ENCODE results near the gene KRTAP23-1. TPM values are rescaled to one million over a fixed set of nuclear protein-coding genes. Genes with fewer than 3 reads are reported as not detected.

KRTAP23-1 gene
- polyA plus RNA-seq, 1 donor from 2014 or later, result not detected

DNA sequence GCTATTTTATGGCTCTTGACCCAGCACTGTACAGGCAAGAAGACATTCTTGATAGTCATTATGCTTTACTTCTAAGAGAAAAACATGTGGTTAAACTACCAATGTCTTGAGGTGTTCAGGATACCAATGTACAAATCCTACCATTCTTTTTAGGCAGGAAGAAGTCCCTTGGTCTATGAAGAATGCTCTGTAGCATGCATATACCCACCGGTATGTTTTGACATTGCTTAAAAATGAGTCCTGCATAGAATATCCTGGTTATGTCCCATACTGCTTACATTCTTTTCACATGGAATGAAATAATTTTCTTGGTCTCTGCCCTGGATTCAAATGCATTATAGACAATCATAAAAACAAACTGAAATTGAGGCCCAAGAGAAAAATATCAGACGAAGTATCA, 15.7 kb downstream of the KRTAP23-1 start:
- no peaks in the 10 kb centered on the region for H4K20me1 ChIP-seq (ENCODE audit: insufficient read depth)
- H3K27ac ChIP-seq (ENCODE audit: low read length), result no peak overlapping the region
- no peaks in the 10 kb centered on the region for H3K79me2 ChIP-seq (replicated peaks; ENCODE audit: insufficient read depth, low read length)
- no peak overlapping the region for H3K4me3 ChIP-seq (ENCODE audit: low read length)
- H3K9ac ChIP-seq (ENCODE audit: low read length), result no peak overlapping the region
- no peaks in the 10 kb centered on the region for H3K36me3 ChIP-seq (ENCODE audit: insufficient read depth, low read length)
- no peaks in the 10 kb centered on the region for H3K9me2 ChIP-seq (ENCODE audit: insufficient read depth, low read length)
- no peak overlapping the region for H3K4me2 ChIP-seq (ENCODE audit: low read length)
- no peaks in the 10 kb centered on the region for H3K9me3 ChIP-seq (ENCODE audit: low read length)
- H2AFZ ChIP-seq (ENCODE audit: low read depth, low read length), result no peak overlapping the region
- H3F3A ChIP-seq (ENCODE audit: insufficient read depth, low read length, poor library complexity, severe bottlenecking), result no peaks in the 10 kb centered on the region
- TF ChIP-seq RAD21 (conservative IDR thresholded peaks at IDR 0.05) (no peak), EZH2 (IDR thresholded peaks at IDR 0.05; ENCODE audit: borderline replicate concordance, insufficient read depth, low read length, poor library complexity, severe bottlenecking) (no peak), POLR2AphosphoS5 (IDR thresholded peaks at IDR 0.05) (no peak), SMC3 (conservative IDR thresholded peaks at IDR 0.05; ENCODE audit: poor library complexity) (no peak), EP300 (conservative IDR thresholded peaks at IDR 0.05; ENCODE audit: poor library complexity, severe bottlenecking) (no peak), MXI1 (conservative IDR thresholded peaks at IDR 0.05; ENCODE audit: poor library complexity, severe bottlenecking) (no peak), TAF1 (IDR thresholded peaks at IDR 0.05; ENCODE audit: low read depth) (no peak)
- TF ChIP-seq, protein P1, sequence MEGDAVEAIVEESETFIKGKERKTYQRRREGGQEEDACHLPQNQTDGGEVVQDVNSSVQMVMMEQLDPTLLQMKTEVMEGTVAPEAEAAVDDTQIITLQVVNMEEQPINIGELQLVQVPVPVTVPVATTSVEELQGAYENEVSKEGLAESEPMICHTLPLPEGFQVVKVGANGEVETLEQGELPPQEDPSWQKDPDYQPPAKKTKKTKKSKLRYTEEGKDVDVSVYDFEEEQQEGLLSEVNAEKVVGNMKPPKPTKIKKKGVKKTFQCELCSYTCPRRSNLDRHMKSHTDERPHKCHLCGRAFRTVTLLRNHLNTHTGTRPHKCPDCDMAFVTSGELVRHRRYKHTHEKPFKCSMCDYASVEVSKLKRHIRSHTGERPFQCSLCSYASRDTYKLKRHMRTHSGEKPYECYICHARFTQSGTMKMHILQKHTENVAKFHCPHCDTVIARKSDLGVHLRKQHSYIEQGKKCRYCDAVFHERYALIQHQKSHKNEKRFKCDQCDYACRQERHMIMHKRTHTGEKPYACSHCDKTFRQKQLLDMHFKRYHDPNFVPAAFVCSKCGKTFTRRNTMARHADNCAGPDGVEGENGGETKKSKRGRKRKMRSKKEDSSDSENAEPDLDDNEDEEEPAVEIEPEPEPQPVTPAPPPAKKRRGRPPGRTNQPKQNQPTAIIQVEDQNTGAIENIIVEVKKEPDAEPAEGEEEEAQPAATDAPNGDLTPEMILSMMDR (IDR thresholded peaks at IDR 0.05; ENCODE audit: poor library complexity, severe bottlenecking), result no peak
- TF ChIP-seq, protein P2, sequence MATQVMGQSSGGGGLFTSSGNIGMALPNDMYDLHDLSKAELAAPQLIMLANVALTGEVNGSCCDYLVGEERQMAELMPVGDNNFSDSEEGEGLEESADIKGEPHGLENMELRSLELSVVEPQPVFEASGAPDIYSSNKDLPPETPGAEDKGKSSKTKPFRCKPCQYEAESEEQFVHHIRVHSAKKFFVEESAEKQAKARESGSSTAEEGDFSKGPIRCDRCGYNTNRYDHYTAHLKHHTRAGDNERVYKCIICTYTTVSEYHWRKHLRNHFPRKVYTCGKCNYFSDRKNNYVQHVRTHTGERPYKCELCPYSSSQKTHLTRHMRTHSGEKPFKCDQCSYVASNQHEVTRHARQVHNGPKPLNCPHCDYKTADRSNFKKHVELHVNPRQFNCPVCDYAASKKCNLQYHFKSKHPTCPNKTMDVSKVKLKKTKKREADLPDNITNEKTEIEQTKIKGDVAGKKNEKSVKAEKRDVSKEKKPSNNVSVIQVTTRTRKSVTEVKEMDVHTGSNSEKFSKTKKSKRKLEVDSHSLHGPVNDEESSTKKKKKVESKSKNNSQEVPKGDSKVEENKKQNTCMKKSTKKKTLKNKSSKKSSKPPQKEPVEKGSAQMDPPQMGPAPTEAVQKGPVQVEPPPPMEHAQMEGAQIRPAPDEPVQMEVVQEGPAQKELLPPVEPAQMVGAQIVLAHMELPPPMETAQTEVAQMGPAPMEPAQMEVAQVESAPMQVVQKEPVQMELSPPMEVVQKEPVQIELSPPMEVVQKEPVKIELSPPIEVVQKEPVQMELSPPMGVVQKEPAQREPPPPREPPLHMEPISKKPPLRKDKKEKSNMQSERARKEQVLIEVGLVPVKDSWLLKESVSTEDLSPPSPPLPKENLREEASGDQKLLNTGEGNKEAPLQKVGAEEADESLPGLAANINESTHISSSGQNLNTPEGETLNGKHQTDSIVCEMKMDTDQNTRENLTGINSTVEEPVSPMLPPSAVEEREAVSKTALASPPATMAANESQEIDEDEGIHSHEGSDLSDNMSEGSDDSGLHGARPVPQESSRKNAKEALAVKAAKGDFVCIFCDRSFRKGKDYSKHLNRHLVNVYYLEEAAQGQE (IDR thresholded peaks at IDR 0.05; ENCODE audit: borderline replicate concordance), result no peak
- no peaks in the 10 kb centered on the region for H3K27me3 ChIP-seq (ENCODE audit: insufficient read depth, low read depth, low read length)

DNA sequence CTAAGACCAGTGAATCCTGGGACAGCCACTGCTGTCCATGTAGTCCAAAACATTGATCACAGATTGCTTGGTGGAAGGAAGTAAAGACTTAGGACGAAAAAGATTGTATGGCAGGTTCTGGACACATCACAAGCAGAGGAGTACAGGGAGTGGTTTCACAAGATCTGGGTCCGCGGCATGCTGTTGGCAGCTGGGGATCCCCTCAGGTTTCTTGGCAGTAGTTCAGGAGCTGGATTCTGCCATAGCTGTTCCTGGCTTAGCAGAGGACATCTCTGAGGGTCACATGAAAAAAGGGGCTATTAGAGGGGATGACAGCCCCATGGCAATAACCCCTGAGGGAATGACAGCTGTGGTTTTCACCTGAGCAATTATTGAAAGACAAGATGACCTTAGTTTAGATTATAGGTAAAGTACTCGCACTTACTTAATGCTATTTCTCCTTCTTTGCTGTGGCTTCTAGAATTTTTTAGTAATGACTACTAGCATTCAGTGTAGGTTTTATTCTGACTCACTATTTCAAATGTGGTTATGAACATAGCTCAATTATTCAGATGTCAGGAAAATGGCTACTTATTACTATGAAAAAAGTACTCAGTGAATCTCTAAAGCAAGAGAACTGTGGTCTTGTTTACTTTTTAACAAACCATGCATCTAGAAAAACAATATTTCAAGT, 19.1 kb downstream of the KRTAP23-1 start:
- no peak overlapping the region for H3K4me3 ChIP-seq (ENCODE audit: low read length)
- H3K9ac ChIP-seq (ENCODE audit: low read length), result no peak overlapping the region
- TF ChIP-seq EP300 (conservative IDR thresholded peaks at IDR 0.05; ENCODE audit: poor library complexity, severe bottlenecking), result no peak
- TF ChIP-seq, protein P1 (IDR thresholded peaks at IDR 0.05; ENCODE audit: poor library complexity, severe bottlenecking), result no peak
- no peak for TF ChIP-seq RAD21 (conservative IDR thresholded peaks at IDR 0.05)
- no peak for TF ChIP-seq MXI1 (conservative IDR thresholded peaks at IDR 0.05; ENCODE audit: poor library complexity, severe bottlenecking)
- no peak for TF ChIP-seq TAF1 (IDR thresholded peaks at IDR 0.05; ENCODE audit: low read depth)
- TF ChIP-seq, protein P2 (IDR thresholded peaks at IDR 0.05; ENCODE audit: borderline replicate concordance), result no peak
- TF ChIP-seq EZH2 (IDR thresholded peaks at IDR 0.05; ENCODE audit: borderline replicate concordance, insufficient read depth, low read length, poor library complexity, severe bottlenecking), result no peak
- no peak for TF ChIP-seq SMC3 (conservative IDR thresholded peaks at IDR 0.05; ENCODE audit: poor library complexity)
- TF ChIP-seq POLR2AphosphoS5 (IDR thresholded peaks at IDR 0.05), result no peak
- H2AFZ ChIP-seq (ENCODE audit: low read depth, low read length), result no peak overlapping the region
- H3K9me2 ChIP-seq (ENCODE audit: insufficient read depth, low read length), result no peaks in the 10 kb centered on the region
- H3K4me2 ChIP-seq (ENCODE audit: low read length), result no peak overlapping the region
- no peaks in the 10 kb centered on the region for H4K20me1 ChIP-seq (ENCODE audit: insufficient read depth)
- H3F3A ChIP-seq (ENCODE audit: insufficient read depth, low read length, poor library complexity, severe bottlenecking), result no peaks in the 10 kb centered on the region
- H3K79me2 ChIP-seq (replicated peaks; ENCODE audit: insufficient read depth, low read length), result no peaks in the 10 kb centered on the region
- no peak overlapping the region for H3K27ac ChIP-seq (ENCODE audit: low read length)
- H3K27me3 ChIP-seq (ENCODE audit: insufficient read depth, low read depth, low read length), result no peaks in the 10 kb centered on the region
- H3K9me3 ChIP-seq (ENCODE audit: low read length), result no peaks in the 10 kb centered on the region
- H3K36me3 ChIP-seq (ENCODE audit: insufficient read depth, low read length), result no peaks in the 10 kb centered on the region
